GM21619 (cell line): ENCODE results near the gene CLEC10A.
A peak's percentile ranks its signal among the peaks of the same experiment; 100 is the strongest.

Experiments
- ATAC-seq: cut with Tn5 transposase; IDR thresholded peaks from one replicate; pipeline ENCODE4 v1.9.1; 2021; ENCODE audit not compliant: unreplicated experiment

The CLEC10A gene

GRCh38 chr17:7042501-7043181 lies 37.4 kb downstream of the CLEC10A start:
- no peak for ATAC-seq

GRCh38 chr17:7041607-7042500 lies 38.2 kb downstream of the CLEC10A start:
- no peak for ATAC-seq

DNA sequence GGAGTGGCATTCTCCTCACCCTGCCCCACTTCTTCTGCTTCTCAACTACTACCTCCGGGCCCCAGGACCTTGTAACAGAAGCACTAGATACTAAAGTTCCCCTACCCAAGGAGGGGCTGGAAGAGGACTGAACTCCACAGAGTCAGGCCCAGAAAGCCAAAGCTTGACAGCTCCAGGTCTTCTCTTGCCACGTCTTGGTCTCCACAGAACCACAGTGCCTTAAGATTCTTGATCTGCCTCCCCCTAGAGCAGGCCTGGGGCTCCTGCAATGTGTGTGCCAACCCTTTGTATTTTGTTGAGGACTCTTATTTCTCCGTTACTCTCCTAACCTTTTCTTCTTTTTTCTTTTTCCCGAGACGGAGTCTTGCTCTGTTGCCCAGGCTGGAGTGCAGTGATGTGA lies 40.2 kb downstream of the CLEC10A start:
- no peak for ATAC-seq

- no peak for ATAC-seq
Observed at GRCh38 chr17:7038025-7038862, 41.8 kb downstream of the CLEC10A start.

DNA sequence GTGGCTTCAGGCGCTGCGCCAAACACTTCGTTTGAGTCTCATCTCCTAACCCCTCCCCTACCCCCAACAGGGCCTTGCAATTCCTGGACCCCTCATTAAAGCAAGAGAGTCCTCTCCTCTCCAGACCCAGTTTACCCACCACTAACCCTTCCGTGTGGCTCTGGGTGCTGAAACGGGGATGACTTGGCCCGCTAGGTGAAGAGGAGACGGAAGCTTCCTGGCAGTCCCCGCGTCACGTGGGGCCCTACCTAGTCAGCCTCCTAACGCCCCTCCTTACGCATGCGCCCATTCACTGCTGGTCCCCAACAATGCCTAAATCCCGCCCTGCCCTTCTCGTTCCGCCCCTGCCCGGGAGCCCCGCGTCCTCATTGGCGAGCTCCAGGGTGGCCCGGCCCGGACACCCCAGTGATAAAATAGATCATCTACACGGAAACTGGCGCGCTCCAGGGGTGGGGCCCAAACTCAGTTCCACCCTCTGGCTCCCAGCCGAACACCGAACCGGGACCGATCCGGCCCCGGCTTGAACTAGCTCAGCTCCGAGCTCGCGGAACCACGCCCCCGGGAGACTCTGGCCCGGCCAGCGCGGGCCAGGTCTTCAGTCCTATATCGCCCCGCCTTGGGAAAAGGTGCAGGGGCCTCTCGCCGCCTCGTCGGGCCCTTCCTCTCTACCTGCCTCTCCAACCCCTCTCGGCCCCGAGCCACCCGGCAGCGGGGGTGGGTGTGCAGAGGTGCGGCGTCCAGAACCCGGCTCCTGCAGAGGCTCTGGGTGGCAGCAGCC lies 44.3 kb downstream of the CLEC10A start, which contains the start of gene SLC16A13:
Gene SLC16A13, plus strand, starts transcription at position 425 of the 778 bp plus-strand sequence. CDS start 368 bp downstream, outside the sequence.
- ATAC-seq, result peak; percentile 90

DNA sequence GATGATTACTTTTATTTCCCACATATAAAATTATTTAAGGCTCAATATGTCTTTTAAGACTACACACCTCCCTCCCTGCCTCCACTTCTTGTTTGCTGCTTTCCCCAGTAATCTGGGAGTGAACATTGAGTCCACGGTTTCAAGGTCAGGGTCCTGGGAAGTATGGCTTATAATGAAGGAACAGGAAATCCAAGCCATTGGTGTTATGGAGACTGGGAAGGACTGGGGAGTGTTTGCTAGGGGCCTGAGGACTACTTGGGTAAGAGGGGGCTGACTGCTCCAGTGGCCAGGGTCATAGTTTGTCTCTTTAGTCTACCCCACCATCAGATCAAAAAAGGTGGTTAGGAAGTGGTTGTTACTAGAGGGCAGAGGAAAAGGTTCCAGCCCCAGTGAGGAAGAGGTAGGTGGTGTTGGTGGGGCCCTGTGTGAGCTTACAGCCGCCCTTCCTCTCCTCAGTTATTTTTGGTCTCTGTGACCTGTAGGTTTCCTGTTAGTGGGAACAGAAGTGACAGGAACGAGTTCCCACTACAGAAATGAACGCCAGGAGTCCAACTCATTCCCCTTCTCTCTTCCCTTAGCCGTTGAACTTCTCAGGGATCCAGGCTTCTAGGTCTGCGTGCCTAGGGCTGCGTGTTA lies 45.0 kb downstream of the CLEC10A start:
- peak; percentile 18 for ATAC-seq

GRCh38 chr17:7029659-7030058 lies 50.4 kb downstream of the CLEC10A start:
- ATAC-seq, result no peak

- ATAC-seq, result no peak
Observed at GRCh38 chr17:7029096-7029495, 51.0 kb downstream of the CLEC10A start.

GRCh38 chr17:7027335-7027734 lies 52.7 kb downstream of the CLEC10A start:
- no peak for ATAC-seq

DNA sequence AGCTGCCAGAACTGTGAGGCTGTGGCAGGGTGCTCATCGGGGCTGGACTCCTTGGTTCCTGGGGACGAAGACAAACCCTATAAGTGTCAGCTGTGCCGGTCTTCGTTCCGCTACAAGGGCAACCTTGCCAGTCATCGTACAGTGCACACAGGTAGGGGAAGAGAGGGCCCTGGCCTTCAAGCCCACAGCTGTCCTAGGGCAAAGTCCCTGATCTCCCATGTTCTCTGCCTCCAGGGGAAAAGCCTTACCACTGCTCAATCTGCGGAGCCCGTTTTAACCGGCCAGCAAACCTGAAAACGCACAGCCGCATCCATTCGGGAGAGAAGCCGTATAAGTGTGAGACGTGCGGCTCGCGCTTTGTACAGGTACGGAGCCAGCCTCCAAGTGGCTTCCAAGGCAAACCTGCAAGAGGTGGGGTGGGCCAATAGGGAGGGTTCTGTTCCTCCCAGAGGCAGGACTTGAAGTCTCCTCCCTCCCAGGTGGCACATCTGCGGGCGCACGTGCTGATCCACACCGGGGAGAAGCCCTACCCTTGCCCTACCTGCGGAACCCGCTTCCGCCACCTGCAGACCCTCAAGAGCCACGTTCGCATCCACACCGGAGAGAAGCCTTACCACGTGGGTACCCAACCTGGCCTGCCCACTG lies 53.5 kb downstream of the CLEC10A start:
- no peak for ATAC-seq

GRCh38 chr17:7025245-7025644 lies 54.8 kb downstream of the CLEC10A start:
- ATAC-seq, result no peak
